Measurements from ENCODE around the gene LRP2.
"Not testable (repeated sequence)": the region's sequence is repeated elsewhere in the genome, so short reads cannot be mapped to it uniquely, and the experiment has no call there.

Gene LRP2

DNA sequence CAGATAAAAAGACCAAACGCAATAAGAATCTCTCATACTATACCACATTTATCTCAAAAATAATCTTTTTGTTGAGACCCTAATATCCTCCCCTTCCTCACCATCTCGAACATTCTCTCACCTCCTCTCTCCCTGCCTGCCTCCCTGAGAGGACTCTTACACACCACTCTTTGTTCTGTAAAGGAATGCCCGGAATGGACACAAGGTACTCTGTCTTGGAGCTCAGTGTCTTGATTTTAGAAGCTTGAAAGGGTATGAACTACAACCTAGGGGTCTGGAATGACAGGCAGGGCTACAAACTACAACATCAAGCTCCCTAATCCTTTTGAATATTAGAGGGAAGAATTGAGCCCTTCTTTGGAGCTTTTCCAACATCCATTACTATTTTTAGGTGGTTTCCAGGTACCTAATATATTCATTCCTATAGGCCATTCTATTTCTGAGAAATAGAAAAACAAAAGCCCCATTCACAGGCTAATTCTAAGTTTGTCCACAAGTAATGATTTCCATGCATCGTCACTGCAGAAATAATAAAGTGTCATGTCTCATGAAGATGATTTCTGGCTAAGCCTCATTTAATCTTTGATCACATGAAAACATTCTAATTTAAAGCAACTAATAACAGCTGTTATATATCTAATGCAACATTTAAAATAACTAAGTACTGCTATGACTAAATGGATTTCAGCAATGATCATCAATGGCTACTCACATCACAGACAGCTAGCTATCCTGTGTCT is 60.6 kb downstream of the LRP2 start:
- no peak for DNase-seq (ENCODE audit: low read depth in 2 of 2)

- DNase-seq (ENCODE audit: low read depth in 2 of 2) = no peak
These were observed 61.5 kb downstream of the LRP2 start for GRCh38 chr2:169300636-169301530.

DNA sequence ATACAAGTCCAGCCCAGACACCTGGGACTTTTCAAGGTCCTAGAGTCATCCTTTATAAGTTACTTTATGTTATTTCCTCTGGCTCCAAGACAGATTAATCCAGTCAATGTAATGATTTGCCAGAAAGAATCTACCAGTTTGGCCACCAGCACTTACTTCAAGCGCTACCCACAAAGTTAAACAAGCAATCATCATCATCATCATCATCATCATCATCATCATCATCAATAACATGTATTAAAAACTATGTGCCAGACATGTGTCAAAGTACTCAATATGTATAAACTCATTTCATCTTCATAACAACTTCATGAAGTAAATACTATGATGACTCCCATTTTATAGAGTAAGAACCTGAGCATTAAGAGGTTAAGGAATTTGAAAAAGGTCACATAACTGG is 64.3 kb downstream of the LRP2 start:
- no peak for DNase-seq (ENCODE audit: low read depth in 2 of 2)

GRCh38 chr2:169294001-169294675 is 68.2 kb downstream of the LRP2 start:
- no peak for DNase-seq (ENCODE audit: low read depth in 2 of 2)

GRCh38 chr2:169291517-169291916 is 70.8 kb downstream of the LRP2 start:
- no peak for DNase-seq (ENCODE audit: low read depth in 2 of 2)

GRCh38 chr2:169290433-169290832 is 71.9 kb downstream of the LRP2 start:
- DNase-seq (ENCODE audit: low read depth in 2 of 2) = no peak

DNA sequence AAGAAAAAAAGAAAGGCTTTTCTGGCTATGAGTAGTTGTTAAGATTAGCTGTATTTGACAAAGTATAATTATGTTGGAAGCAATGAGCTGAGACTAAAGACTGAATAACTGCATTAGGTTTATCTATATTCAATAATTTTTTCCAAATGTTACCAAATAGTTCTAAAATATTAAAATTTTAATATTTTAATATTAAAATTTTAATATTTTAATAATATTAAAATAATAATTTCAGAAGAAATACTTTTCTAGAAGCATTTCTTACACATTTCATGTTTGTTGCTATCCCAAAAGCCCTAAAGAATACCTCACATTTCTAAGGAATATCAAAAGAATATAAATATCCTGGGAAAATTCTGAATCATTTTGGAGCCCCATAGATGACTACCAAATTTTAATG is 74.7 kb downstream of the LRP2 start:
- DNase-seq (ENCODE audit: low read depth in 2 of 2) = no peak

GRCh38 chr2:169286624-169287231 is 75.6 kb downstream of the LRP2 start:
- no peak for DNase-seq (ENCODE audit: low read depth in 2 of 2)

DNA sequence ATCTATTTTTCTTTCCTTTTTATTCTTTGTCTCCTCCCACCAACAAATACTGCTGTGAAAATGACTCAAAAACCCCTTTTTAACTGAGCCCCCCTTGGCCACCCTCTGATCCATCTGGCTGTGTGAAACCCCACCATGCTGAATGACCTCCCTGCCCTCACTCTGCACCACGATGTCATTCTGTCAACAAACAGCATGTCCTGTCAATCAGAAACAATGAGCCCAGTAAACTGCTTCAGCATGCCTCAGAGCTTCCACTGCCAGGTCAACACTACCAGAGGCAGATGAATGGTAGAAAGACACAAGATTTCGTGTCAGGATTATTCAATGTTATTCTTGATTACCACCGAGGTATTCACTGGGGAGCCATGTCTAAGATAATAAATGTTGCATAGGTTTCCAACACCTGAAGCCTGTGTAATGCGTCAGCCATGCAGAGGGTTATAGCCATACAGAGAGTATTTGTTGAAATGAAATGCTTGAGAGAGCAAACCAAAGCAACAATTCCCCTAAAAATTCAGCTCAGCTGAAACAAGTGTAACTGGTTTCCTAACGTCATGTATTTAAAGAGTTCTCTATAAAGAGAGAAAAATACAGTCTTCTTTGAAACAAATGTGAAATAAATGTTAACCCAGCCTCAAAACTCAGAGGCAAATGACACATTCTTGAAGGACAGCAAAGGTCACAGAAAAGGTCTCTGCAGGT is 76.7 kb downstream of the LRP2 start:
- no peak for DNase-seq (ENCODE audit: low read depth in 2 of 2)

DNA sequence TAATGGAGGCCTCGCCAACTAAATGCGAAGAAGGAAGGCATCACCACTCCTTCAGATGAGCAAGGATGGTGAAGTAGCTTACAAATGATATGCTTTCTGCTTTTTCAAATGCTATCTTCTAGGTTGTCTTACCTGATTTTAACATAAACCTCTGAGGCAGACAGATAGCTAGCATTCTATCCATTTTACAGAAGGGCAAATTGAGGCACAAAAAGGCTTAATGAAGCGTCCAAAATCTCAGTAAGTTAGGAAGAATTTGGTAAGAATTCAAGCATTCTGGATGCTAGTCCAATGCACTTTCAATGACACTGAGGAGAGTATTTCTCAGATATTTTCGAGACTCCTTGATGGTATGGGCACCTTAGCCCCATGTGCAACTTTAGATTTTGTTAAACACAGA is 81.8 kb downstream of the LRP2 start:
- DNase-seq (ENCODE audit: low read depth in 2 of 2) = no peak

GRCh38 chr2:169275696-169276444 is 86.5 kb downstream of the LRP2 start:
- DNase-seq (ENCODE audit: low read depth in 2 of 2) = no peak

GRCh38 chr2:169272010-169272409 is 90.3 kb downstream of the LRP2 start:
- DNase-seq (ENCODE audit: low read depth in 2 of 2) = no peak

DNA sequence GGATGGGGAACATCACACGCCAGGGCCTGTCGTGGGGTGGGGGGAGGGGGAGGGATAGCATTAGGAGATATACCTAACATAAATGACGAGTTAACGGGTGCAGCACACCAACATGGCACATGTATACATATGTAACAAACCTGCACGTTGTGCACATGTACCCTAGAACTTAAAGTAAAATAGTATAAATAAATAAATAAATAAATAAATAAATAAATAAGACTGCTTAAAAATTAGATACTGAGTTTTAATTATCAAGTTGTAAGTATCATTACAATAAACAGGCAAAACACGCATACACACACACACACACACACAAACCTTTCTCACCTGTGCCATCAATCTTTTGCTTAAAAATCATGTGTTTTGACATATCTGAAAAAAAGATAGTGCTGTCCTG is 91.8 kb downstream of the LRP2 start:
- DNase-seq (ENCODE audit: low read depth in 2 of 2) = not testable (repeated sequence)

DNA sequence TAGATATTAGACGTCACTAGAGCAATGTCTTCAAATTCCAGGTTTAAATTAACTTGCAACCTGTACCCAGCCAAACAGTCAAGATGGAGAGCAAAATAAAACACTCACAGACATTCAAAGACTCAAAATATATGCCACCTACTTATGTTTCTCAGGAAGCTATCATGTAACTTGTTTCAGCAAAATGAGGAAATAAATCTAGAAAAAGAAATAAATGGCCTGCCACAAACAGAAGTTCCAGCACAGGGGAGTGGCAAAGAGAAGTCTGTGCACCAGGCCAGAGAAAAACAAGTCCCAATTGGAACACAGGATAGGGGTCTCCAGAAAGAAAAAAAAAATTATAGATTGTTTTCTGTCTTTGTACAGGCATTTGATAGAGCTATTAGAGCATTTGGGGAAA is 96.7 kb downstream of the LRP2 start:
- DNase-seq (ENCODE audit: low read depth in 2 of 2) = no peak

- no peak for DNase-seq (ENCODE audit: low read depth in 2 of 2)
These were observed 101.3 kb downstream of the LRP2 start for GRCh38 chr2:169260846-169261642.

- DNase-seq (ENCODE audit: low read depth in 2 of 2) = no peak
These were observed 102.1 kb downstream of the LRP2 start for GRCh38 chr2:169260246-169260645.

DNA sequence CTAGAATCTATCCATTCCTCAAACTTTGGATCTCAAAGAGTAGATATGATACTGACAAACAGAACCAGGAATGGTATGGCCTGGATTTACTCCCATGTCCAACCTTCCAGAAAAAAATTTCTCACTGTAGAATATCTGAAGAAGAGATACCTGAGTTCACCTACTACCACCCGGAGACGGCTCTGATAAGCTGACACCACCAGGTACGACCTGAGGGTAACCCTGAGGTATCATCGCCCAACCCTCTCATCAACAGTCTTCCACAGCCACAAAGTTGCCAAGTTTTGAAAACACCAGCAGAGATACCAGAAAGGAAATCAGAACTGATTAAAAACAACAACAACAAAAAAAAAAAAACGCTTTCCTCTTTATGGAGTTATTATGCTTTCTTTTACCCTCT is 102.9 kb downstream of the LRP2 start:
- DNase-seq (ENCODE audit: low read depth in 2 of 2) = no peak

DNA sequence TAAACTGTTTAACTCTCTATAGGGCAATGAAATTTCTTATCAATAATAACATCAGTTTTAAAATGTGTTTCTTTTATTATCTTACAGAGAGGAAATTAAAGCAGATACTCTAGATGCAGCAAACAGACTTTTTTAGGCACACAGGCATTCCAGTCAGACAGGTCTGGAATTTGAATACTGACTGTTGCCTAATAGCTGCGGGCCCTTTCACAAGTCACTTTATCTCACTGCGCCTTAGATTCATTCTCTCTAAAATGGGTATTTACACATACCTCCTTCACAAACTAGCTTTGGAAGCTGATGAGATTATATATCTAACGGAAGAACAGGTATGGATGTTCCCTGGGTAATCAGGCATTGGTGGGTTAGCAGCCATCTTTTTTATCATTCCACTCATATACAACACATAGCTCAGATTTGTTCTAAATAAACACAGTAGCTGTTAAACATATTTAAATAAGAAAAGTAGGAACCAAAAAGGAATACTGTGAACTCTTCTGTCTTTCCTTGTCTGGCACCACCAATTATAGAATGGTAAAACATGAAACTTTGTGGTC is 104.2 kb downstream of the LRP2 start:
- no peak for DNase-seq (ENCODE audit: low read depth in 2 of 2)

GRCh38 chr2:169254774-169255173 is 107.6 kb downstream of the LRP2 start:
- no peak for DNase-seq (ENCODE audit: low read depth in 2 of 2)

DNA sequence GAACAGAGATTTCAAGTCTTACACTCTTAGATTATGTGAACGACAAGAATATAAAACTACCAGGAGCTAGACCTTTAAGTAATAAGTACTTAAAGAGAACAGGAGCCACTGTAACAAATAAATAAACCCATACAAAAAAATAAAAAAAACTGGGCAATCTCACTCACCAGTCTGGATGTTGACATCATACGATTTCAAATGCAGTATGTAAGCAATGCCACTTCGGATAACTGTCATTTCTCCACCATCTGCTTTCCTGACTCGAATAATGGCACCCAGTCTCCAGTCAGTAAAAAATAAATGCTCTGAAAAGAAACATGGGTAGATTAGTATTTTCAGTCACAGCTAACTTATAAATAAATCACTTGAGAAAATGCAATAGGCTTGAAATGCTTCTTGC is 115.1 kb downstream of the LRP2 start:
- DNase-seq (ENCODE audit: low read depth in 2 of 2) = no peak

Data from stimulated activated CD8-positive, alpha-beta memory T cell treated with anti-CD3 and anti-CD28 coated beads, Interleukin-2, amount 100 ng/mL, for 1 hour (primary cell).